ENCODE results near the gene CHMP4B.
A peak's percentile ranks its signal among the peaks of the same experiment; 100 is the strongest.

CHMP4B gene

GRCh38 chr20:33822423-33822822 is 11.3 kb downstream of the CHMP4B start:
- no peak for DNase-seq

- DNase-seq, result no peak
These were observed 11.8 kb downstream of the CHMP4B start for GRCh38 chr20:33822991-33823390.

GRCh38 chr20:33824852-33825251 is 13.7 kb downstream of the CHMP4B start:
- no peak for DNase-seq

- DNase-seq, result no peak
These were observed 14.5 kb downstream of the CHMP4B start for GRCh38 chr20:33825340-33826269.

GRCh38 chr20:33826270-33826897 is 15.2 kb downstream of the CHMP4B start:
- no peak for DNase-seq

- no peak for DNase-seq
These were observed 16.0 kb downstream of the CHMP4B start for GRCh38 chr20:33827109-33827508.

GRCh38 chr20:33827634-33828325 is 16.6 kb downstream of the CHMP4B start:
- DNase-seq, result no peak

GRCh38 chr20:33828326-33828844 is 17.2 kb downstream of the CHMP4B start:
- no peak for DNase-seq

- DNase-seq, result no peak
These were observed 17.9 kb downstream of the CHMP4B start for GRCh38 chr20:33828967-33829560.

GRCh38 chr20:33829636-33830035 is 18.5 kb downstream of the CHMP4B start:
- DNase-seq, result no peak

GRCh38 chr20:33830371-33830770 is 19.2 kb downstream of the CHMP4B start:
- no peak for DNase-seq

- peak; percentile 66 for DNase-seq
These were observed 21.1 kb downstream of the CHMP4B start for GRCh38 chr20:33832103-33832804.

- no peak for DNase-seq
These were observed 22.2 kb downstream of the CHMP4B start for GRCh38 chr20:33833333-33833732.

GRCh38 chr20:33835615-33836172 is 24.5 kb downstream of the CHMP4B start:
- DNase-seq, result no peak

- no peak for DNase-seq
These were observed 25.1 kb downstream of the CHMP4B start for GRCh38 chr20:33836277-33836676.

GRCh38 chr20:33837096-33837830 is 26.1 kb downstream of the CHMP4B start:
- DNase-seq, result no peak

GRCh38 chr20:33838035-33838864 is 27.1 kb downstream of the CHMP4B start:
- no peak for DNase-seq

- DNase-seq, result no peak
These were observed 28.4 kb downstream of the CHMP4B start for GRCh38 chr20:33839591-33839990.

- no peak for DNase-seq
These were observed 29.0 kb downstream of the CHMP4B start for GRCh38 chr20:33840160-33840559.

- DNase-seq, result no peak
These were observed 29.7 kb downstream of the CHMP4B start for GRCh38 chr20:33840759-33841435.
